Ecto neural progenitor cell (in vitro differentiated cells): ENCODE measurements around the gene KIAA2012.

Experiments
- DNase-seq: peaks from one replicate; pipeline ENCODE4 v3.0.0-alpha.2; 2018; ENCODE audit warnings: low spot score

The KIAA2012 gene

DNA sequence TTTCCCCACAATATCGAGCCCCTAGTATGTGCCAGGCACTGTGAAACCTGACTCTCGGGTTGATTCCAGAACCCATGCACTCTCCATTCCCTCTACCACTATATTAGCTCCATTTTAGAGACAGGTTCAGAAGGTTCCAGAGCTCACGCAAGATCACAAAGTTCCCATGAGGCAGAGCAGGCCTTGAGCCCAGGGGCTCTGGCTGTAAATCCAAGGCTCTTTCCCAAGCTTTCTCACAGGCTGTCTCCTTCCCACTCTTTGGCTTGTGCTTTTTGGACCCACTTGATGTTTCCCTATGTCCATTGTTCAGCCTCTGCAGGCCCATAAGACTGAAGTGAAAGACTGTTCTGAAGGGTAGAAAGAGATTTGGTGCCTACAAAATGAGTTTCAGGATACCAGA is 15.7 kb downstream of the KIAA2012 start:
- DNase-seq, result no peak

DNA sequence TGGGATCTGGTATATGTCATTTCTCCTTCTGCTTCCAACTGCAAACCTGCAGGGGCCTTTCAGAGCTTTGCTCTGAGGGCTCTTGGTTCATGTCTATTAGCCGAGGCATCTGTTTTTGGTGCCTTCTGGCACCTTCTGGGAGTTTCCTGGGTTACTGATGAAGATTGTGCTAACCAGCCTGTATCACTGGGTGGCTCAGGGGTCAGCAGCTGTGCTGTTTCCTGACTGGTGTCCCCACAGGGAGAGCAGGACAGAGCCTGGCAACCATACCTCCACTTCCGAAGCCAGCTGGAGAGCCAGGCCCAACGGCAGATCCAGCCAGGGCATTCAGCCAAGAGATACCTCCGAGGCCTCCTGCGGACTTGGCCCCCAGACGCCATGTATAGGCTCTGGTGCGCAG is 17.5 kb downstream of the KIAA2012 start:
- no peak for DNase-seq

DNA sequence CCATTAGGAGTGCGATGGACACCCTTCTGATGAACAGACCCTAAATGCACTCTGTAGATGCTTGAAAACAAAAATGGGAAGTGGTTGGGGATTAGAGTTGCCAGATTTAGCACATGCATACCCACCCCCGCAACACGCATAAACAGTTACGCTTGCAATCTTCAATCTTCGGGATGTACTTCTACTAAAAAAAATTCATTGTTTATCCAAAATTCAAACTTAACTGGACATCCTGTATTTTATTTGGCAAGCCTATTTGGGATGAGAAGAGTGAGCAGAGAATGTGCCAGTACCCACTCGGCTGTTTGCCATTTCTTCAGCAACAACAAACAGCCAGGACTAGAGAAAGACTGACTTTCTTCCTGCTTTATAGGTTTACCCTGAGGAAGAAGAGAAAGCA is 18.4 kb downstream of the KIAA2012 start:
- no peak for DNase-seq

DNA sequence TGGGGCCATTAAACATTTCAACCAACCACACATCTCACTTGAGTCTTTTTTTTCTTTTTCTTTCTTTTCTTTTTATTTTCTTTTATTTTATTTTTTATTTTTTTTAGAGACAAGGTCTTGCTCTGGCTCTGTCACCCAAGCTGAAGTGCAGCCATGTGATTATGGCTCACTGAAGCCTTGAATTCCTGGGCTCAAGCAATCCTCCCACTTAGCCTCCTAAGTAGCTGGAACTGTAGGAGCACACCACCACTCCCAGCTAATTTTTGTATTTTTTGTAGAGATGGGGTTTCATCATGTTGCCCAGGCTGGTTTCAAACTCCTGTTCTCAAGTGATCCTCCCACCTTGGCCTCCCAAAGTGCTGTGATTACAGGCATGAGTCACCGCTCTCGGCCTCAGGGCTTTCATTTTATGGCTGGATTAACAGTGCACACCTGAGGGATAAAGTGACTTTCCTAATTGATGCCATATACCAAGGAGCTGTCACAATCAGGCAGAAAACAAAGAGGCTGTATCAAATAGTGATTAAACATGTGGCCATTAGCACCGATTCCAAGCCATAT is 21.5 kb downstream of the KIAA2012 start:
- no peak for DNase-seq

DNA sequence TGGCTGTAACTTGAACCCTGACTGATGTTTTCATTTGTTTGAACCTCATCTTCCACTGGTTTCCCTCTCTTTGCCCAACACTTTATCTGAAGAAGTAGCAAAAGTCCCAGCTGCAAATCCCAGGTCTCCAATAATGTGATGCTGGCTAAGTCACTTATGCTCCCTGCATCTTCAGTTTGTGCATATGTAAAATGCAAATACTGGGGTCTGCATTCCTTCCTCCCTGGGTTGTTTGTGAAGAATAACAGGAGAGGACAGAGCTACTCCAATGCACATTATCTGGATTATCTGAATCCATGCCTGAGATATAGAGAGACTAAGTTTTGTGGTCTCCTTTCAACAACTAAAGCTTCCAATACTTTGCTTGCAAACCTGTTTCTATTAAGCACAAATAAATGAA is 22.2 kb downstream of the KIAA2012 start:
- no peak for DNase-seq

DNA sequence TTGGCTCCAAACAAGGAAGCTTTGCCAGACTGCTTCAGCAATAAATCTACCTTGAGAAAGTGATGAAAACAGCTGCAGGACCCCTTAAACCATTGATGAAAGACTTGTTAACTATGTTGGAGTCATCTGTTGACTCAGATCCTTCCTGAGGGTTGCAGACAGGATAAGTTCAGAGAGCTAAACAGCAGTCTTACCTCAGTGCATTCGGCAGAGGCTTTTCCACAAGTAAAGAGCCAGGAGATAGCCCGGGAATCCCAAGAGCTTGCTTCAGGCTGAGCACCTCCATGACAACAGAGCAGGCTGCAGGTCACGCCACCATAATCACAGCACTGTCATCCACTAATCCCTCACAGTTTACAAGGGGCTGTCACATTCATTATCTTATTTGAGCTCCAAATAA is 23.7 kb downstream of the KIAA2012 start:
- DNase-seq, result no peak

DNA sequence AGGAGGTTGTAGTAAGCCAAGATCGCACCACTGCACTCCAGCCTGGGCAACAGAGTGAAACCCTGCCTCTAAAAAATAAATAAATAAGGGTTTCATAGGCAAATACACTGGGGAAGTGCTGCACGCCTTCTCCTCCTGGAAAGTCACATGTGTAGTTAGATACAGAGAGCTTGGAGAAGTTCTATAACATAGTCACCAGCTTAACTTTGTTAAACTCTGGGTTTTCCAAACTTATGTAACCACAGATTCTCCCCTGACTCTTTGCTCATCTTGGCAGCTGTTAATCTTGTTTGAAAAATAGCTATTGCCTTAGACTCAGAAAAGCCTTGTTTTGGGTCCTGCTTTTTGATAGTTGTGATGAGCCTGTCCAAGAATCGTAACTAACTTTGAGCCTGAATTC is 25.2 kb downstream of the KIAA2012 start:
- no peak for DNase-seq

DNA sequence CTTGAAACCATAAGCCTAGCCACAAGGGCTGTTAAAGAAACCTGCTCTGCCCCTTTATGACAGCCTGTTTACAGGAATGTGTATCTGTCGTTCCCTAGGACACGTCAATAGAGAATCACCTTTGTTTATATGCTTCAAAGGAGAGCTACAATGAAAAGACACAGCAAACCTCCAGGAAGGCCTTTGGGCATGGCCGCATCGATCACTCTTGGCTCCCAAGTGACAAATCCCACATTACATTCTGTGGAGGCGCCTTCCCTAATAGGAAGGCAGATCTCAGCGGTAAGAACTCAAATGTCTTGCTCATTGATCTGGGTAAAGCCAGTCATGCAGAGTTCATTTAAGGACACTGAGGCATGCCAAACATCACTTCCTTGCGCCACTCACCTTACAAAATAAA is 26.5 kb downstream of the KIAA2012 start:
- DNase-seq, result no peak

DNA sequence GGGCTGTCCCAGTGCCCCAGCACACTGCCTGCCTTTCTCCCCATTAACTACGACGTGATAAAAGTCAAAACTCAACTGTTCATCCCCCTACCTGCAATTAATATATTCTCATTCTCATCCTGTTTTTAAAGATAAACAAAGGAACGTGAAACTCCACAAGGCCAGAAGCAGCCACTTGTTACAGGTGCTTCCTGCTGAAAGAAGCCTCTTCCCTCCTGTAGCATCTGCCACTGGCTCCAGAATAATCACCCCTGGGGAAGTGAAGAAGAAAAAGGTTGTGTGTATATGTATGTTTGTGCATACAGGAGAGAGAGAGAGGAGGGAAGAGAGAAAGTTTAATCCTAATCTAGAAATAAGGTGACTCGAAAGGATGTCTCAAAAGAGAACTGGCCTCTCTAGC is 27.1 kb downstream of the KIAA2012 start:
- no peak for DNase-seq

DNA sequence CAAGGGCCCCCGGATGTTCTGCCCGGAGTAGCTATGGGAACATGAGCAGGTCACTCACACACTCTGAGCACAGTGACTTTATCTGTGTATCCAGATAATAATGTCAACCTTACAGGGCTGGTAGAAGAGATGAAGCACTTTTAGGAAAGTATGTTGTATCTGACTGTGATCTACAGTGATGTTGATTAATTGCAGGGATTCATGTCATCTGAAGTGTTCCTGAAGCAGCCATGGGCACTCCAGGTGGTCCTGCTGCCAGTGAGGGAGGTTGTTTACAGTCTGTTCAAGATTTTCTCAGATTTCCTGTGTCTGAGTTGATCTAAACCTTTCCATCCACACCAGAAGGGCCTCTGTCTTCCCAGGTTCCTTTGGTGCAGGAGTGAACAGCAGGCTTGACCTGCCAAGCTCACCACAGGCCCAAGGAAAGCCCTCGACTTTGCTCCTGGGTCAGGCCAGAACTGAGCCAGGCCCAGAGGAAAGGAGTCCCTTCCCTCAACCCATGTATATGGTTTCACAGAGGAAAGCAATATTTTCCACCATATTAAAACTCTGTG is 28.0 kb downstream of the KIAA2012 start:
- no peak for DNase-seq

DNA sequence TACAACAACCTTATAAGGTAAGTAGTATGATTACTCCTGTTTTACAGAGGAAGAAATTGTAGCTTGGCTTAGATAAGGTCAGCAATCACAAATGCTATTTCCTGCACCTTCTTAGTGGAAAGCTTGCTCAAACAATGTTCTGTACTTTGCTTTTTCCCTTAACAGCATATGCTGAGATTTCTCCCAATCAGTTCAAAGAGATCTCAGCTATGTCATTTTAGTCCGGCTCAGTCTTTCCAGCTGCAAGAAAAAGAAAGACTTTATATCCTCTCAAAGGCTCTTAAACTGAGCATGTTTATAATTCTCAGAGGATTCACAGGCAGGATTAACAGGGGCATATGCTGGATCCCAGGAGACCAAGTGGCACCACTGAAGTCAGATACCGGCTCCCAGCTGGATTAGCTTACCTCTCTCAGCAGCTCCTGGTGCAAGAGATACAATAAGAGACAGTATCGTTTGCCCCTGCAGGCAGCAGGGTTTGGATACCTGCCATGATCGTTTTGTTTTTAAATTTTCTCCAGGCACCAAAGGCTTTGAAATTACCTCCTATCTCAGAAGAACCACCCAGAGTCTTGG is 29.5 kb downstream of the KIAA2012 start:
- DNase-seq, result no peak

DNA sequence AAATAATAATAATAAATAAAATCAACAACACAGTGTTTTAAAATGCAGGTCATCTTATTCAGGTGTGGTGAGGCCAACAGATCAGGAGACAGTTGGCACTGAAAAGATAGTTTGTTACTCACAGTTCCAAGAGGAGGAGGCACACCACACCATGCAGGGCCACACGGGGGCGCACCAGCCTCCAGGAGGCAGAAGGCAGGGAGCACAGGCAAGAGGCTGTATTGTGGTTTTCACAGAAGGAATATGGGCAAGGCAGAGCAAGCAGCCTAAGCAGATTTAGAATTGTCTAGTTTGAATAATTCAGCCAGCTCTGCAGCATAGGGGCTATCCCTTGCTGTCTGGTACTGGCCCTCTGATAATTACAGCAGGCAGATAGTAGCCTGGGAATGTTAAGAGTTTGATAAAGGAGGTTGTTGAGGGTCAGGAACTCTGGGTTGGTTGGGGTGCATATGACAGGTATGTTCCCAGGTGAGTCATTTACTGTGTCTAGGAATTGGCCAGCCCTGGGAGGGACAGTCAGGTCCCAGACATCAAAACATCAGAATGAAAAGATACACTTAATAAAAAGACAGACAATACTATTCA is 31.3 kb downstream of the KIAA2012 start:
- DNase-seq, result peak; percentile 75

DNA sequence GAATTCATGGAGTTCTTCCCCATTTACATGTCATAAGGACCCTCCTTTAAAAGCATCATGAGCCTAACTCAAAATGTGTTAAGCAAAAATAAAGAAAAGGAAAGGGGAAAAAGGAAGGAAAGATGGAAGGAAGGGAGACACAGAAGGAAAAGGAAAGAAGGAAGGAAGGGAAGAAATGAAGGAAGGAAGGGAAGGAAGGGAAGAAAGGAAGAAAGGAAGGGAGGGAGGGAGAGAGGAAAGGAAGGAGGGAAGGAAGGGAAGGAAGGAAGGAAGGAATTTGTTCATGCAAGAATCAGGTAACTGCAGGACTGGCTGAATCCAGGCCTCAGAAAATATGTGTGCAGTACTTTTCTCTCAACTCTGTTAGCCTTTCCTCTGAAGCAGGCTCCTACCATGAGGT is 32.0 kb downstream of the KIAA2012 start:
- DNase-seq, result no peak

DNA sequence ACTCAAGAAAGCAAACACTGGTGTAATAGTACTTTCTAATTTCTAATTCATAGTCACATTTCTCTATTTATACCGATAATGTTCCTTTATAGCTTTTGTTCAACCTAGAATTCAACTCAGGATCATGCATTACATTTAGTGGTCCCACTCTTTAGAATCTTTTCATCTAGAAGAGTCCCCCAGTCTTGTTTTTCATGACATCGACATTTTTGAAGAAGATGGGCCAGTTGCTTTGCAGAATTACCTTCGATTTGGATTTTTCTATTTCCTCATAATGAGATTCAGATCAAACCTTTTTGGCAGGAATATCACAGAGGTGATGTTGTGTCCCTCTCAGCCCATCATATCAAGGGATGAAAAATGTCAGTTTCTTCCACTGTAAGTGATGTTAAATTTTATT is 35.3 kb downstream of the KIAA2012 start:
- no peak for DNase-seq

DNA sequence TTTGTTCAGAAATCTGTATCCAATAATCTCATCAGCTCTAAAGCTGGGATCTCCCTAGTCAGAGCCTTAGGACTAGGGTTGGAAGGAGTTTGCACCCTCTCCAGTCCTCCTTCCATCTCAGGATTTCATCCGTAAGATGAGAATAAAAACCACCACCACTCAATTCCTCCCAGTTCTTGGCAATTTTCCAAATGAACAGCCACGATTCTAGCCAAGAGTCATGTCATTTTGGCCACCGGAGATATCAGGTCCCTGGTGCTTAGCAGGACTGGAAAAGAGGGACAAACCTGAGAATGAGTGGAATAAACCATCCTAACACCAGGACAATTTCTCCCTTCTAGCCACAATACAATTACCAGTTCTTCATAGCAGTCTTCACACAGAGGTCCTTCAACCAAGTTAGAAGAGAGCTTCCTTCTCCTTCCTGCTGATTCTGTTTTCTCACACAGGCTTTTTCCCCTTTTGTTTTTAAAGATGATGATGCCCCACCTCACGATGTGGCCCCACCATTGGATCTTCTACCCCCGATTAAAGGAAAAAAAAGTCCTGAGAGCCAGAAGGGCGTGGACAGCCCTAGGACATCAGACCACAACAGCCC is 36.2 kb downstream of the KIAA2012 start:
- no peak for DNase-seq

DNA sequence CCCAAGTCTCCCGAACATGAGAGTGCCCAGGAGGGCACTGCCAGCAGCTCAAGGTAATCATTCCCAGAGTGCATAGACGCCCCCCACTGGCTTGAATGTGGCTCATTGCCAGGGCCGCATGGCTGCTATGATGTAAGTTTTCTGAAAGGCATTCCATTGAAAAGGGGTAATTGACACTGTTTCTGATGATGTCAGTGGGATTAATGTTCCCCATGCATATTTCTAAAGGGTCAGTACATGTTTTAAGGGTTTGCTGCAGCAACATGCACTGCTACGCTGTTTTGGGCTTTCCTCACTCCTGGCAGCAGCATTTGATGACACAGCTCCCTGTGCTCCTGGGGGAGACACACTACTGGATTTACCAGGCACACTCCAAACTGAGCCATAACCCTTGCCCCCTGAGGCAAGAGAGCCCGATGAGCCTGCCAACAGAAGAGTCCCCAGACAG is 36.7 kb downstream of the KIAA2012 start:
- DNase-seq, result no peak

DNA sequence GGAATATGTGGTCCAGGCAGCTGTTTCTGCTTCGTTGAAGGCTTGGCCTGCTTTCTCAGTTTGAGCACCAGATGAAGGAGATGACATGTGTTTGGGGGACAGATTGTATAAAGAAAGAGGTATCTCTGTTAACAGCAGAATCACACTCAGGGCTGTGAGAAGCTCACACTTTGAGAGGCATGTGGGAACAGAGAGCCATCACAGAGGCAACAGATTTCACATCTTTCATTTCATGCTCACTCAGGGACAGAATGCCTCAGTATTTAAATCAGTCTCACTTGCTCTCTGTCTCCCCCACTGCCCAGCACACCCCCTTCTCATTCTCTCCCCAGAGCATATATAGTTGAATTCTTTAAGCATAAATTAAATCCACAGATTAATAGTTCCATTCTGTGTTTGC is 37.4 kb downstream of the KIAA2012 start:
- no peak for DNase-seq

DNA sequence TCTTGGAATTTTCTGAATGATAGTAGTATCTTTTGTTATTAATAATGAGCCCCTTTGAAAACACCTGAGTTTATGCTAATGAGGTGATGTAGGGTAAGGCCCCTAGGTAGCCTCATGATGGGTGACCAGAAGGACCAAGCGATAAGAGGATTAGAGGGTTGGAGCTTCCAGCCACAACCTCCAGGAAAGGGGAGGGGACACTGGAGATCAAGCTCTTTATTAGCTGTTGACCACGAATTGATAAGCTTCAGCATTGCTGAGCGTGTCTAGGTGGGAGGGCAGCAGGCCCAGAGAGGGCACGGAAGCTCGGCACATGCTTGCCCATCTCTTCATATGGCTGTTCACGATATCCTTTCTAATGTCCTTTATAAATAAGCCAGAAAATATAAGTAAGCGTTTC is 39.0 kb downstream of the KIAA2012 start:
- DNase-seq, result no peak

DNA sequence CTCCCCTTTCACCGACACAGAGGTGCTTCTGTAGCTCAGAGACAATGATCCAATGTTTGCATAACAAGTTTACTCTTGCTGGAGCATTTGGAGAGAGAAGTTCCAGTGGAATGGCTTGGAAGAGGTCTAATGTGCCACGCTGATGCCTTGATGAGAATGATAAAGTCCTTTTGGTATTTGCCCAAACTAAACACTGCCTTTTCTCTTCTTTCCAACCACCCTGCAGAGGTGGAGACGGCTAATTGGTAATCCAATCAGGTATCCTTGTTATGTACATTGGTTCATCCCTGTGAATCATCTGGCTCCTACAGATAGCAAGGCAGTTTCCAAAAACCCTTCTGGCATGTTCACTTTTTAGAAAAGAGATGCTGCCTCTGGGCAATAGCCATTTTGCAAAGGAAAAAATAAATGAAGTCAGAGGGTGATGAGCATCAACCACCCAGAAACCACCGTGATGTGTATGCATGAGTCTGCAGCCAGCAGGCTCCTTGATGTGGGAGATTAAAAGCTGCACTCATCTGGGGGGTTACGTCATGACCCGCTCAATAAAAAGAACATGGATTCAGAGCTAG is 40.6 kb downstream of the KIAA2012 start:
- no peak for DNase-seq

DNA sequence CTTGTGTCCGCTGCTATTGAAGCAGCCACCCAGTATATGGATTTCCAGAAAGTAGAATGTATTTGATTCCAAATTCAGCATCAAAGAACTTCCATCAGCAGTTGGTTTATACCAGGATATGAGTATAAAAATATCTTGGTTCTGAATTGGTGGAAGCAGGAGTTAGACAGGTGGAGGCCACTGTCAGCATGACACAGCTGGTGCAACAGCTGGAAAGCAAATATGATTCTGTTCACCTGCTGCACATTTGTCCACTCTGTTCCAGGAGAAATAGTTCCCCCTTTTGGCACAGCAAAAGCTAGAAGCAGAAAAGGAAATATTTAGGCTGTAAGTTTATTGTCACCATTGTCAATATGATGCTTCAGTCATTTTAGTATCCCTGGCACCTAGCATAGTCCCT is 41.2 kb downstream of the KIAA2012 start:
- no peak for DNase-seq

DNA sequence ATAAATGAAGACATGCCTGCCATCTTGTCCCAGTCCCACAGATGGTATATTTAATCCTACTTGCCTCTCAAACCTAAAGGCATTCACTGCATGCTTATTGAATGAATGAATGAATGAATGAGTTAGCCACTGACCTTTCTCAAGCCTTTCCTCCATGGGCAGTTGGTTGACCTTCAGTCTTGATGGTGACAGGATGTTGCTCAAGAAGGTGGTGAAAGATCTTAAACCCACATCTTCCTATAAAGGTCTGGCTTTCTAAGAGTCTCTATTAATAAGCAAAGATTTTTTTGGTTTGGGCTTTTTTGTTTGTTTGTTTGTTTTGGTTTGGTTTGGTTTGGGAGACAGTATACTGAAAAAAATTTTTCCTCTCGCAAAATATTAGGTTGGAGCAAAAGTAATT is 41.7 kb downstream of the KIAA2012 start:
- DNase-seq, result no peak

DNA sequence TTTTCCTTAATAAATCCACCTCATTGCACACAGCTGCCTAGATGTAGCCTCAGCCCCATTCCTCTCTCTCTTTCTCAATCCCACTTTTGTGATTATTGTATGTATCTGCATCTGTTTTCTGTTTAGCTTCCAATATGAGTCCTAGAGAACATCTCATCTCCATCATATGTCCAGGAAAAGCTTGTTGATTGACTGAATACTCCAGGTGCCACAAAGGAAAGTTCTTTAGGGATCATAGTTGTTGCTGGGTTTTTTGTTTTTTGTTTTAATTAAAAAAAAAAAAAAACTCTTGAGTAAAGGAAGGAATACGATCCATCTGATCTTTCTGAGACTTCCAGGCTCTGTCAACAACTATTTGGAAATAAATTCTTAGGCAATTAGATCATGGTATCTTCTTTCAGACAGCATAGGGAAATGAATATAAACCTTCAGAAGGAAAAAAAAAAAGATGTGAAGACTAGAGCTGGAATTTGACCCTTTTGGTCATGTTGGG is 42.5 kb downstream of the KIAA2012 start:
- no peak for DNase-seq

DNA sequence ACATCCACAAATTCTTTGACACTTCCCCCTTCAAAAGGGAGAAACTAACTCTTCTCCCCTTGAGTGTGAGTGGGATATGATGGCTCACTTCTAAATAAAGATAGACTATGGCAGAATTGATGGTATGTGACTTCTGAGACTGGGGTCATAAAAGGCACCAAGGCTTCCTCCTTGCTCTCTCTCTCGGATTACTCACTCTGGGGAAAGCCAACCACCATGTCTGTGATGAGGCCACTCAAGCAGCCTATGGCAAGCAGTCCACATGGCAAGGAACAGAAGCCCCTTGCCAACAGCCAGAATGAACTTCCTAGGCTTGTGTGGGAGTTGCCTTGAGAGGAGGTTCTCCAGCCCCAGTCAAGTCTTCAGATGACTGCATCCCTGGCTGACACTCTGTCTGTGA is 43.6 kb downstream of the KIAA2012 start:
- DNase-seq, result no peak
